Stimulated activated naive CD8-positive, alpha-beta T cell treated with anti-CD3 and anti-CD28 coated beads, Interleukin-15, amount 100 ng/mL, for 72 hours (primary cell): ENCODE data around the gene DPM3.

Source experiments
- ATAC-seq: fragments of 150-1000 bp; cut with Tn5 transposase; 2 replicates; pipeline ENCODE4 v1.10.0; 2021; ENCODE audit warnings: mild to moderate bottlenecking, moderate library complexity
- DNase-seq, 2 donors: peaks; one replicate each; pipeline ENCODE4 v3.0.0; 2021 to 2022
- H3K27ac Mint-ChIP-seq, 2 donors: one replicate each; pipeline ENCODE4 v1.8.0; 2022; ENCODE audit warnings: mild to moderate bottlenecking in 2 of 2, mixed read lengths in 2 of 2, moderate library complexity in 2 of 2
- H3K27me3 Mint-ChIP-seq: one replicate; pipeline ENCODE4 v1.8.0; 2022; ENCODE audit warnings: mixed read lengths
- H3K4me1 Mint-ChIP-seq: one replicate; pipeline ENCODE4 v1.8.0; 2022; ENCODE audit warnings: mild to moderate bottlenecking, mixed read lengths
- H3K4me3 Mint-ChIP-seq, 2 donors: one replicate each; pipeline ENCODE4 v1.8.0; 2022; ENCODE audit warnings: mild to moderate bottlenecking in 2 of 2, mixed read lengths in 2 of 2, moderate library complexity in 1 of 2
- H3K9me3 Mint-ChIP-seq, 2 donors: one replicate each; pipeline ENCODE4 v1.8.0; 2022; ENCODE audit warnings: mixed read lengths in 2 of 2

The DPM3 gene

GRCh38 chr1:155137154-155137949, 3.0 kb downstream of the DPM3 start:
- H3K9me3 Mint-ChIP-seq: no peaks in the 10 kb centered on the region
- DNase-seq (no peak), ATAC-seq (no peak)
- H3K27me3 Mint-ChIP-seq: no peaks in the 10 kb centered on the region
- peak overlapping the region; percentile 92 to 98 for H3K4me3 Mint-ChIP-seq
- peak overlapping the region; percentile 12 to 42 for H3K27ac Mint-ChIP-seq
- peaks cover 36% of the 10 kb centered on the region for H3K4me1 Mint-ChIP-seq

GRCh38 chr1:155136748-155137147, 3.6 kb downstream of the DPM3 start:
- Mint-ChIP-seq H3K4me3 (peak overlapping the region; percentile 92 to 98), H3K27ac (peak overlapping the region; percentile 42 to 97), H3K27me3 (no peaks in the 10 kb centered on the region), H3K4me1 (peaks cover 36% of the 10 kb centered on the region), H3K9me3 (no peaks in the 10 kb centered on the region)
- DNase-seq (peak in 1 of 2 donors; percentile 32), ATAC-seq (peak; percentile 23)

- Mint-ChIP-seq H3K4me3 (peak within 1 kb of the TSS; percentile 92 to 98), H3K27ac (peak within 1 kb of the TSS; percentile 97 to 98), H3K27me3 (no peaks in the 10 kb centered on the region), H3K4me1 (peaks cover 36% of the 10 kb centered on the region), H3K9me3 (no peaks in the 10 kb centered on the region)
- DNase-seq: peak; percentile 93 to 95
- peak; percentile 85 for ATAC-seq
Observed at GRCh38 chr1:155135415-155136028, 4.8 kb downstream of the DPM3 start, which contains the start of gene SLC50A1. SLC50A1 (plus strand) TSS chr1:155135852; CDS start chr1:155135912, 60 bp downstream.

- H3K4me3 Mint-ChIP-seq: peak overlapping the region; percentile 92 to 98
- no peaks in the 10 kb centered on the region for H3K27me3 Mint-ChIP-seq
- DNase-seq: no peak
- peak overlapping the region; percentile 97 to 98 for H3K27ac Mint-ChIP-seq
- peaks cover 36% of the 10 kb centered on the region for H3K4me1 Mint-ChIP-seq
- H3K9me3 Mint-ChIP-seq: no peaks in the 10 kb centered on the region
- ATAC-seq: no peak
Observed at GRCh38 chr1:155134880-155135414, 5.4 kb downstream of the DPM3 start.

GRCh38 chr1:155134322-155134721, 6.0 kb downstream of the DPM3 start:
- ATAC-seq (no peak), DNase-seq (no peak)
- no peak overlapping the region for H3K27ac Mint-ChIP-seq

GRCh38 chr1:155133799-155134281, 6.5 kb downstream of the DPM3 start:
- no peaks in the 10 kb centered on the region for H3K9me3 Mint-ChIP-seq
- H3K27ac Mint-ChIP-seq: no peak overlapping the region
- ATAC-seq: no peak
- no peak overlapping the region for H3K4me3 Mint-ChIP-seq
- peaks cover 43% of the 10 kb centered on the region for H3K4me1 Mint-ChIP-seq
- H3K27me3 Mint-ChIP-seq: no peaks in the 10 kb centered on the region
- DNase-seq: no peak

More at GRCh38 chr1:155134322-155134721, 6.0 kb downstream of the DPM3 start:
- Mint-ChIP-seq H3K4me3 (peak overlapping the region; percentile 92 to 98), H3K4me1 (peaks cover 42% of the 10 kb centered on the region), H3K27me3 (no peaks in the 10 kb centered on the region), H3K9me3 (no peaks in the 10 kb centered on the region)

- H3K27me3 Mint-ChIP-seq: peaks cover 19% of the 10 kb centered on the region
- DNase-seq (no peak), ATAC-seq (no peak)
- H3K27ac Mint-ChIP-seq: no peak overlapping the region
- H3K9me3 Mint-ChIP-seq: no peaks in the 10 kb centered on the region
- no peak overlapping the region for H3K4me3 Mint-ChIP-seq
- peaks cover 42% of the 10 kb centered on the region for H3K4me1 Mint-ChIP-seq
Observed at GRCh38 chr1:155131856-155132255, 8.5 kb downstream of the DPM3 start.

- Mint-ChIP-seq H3K27me3 (peaks cover 25% of the 10 kb centered on the region), H3K4me1 (peaks cover 44% of the 10 kb centered on the region), H3K27ac (no peak overlapping the region), H3K9me3 (no peaks in the 10 kb centered on the region), H3K4me3 (no peak overlapping the region)
- DNase-seq (no peak), ATAC-seq (no peak)
Observed at GRCh38 chr1:155131285-155131684, 9.0 kb downstream of the DPM3 start.

- no peaks in the 10 kb centered on the region for H3K9me3 Mint-ChIP-seq
- H3K4me3 Mint-ChIP-seq: no peak overlapping the region
- DNase-seq: no peak
- no peak for ATAC-seq
- peaks cover 33% of the 10 kb centered on the region for H3K27me3 Mint-ChIP-seq
- H3K27ac Mint-ChIP-seq: no peak overlapping the region
- H3K4me1 Mint-ChIP-seq: peaks cover 45% of the 10 kb centered on the region
Observed at GRCh38 chr1:155130272-155131006, 9.9 kb downstream of the DPM3 start.

- Mint-ChIP-seq H3K9me3 (no peaks in the 10 kb centered on the region), H3K4me1 (peaks cover 37% of the 10 kb centered on the region), H3K27me3 (peaks cover 39% of the 10 kb centered on the region), H3K4me3 (peak overlapping the region; percentile 58 to 65), H3K27ac (no peak overlapping the region)
- DNase-seq: no peak
- ATAC-seq: no peak
Observed at GRCh38 chr1:155128755-155129473, 11.4 kb downstream of the DPM3 start.

- Mint-ChIP-seq H3K4me3 (peak overlapping the region; percentile 58 to 65), H3K4me1 (peaks cover 37% of the 10 kb centered on the region), H3K27ac (peak overlapping the region in 1 of 2 donors; percentile 50), H3K27me3 (peaks cover 39% of the 10 kb centered on the region), H3K9me3 (no peaks in the 10 kb centered on the region)
- DNase-seq (no peak), ATAC-seq (peak; percentile 22)
Observed at GRCh38 chr1:155127967-155128754, 12.2 kb downstream of the DPM3 start.

- Mint-ChIP-seq H3K27ac (peak within 1 kb of the TSS in 1 of 2 donors; percentile 50), H3K4me1 (peaks cover 37% of the 10 kb centered on the region), H3K27me3 (peaks cover 39% of the 10 kb centered on the region), H3K9me3 (no peaks in the 10 kb centered on the region), H3K4me3 (peak within 1 kb of the TSS; percentile 75 to 86)
- peak; percentile 36 to 40 for DNase-seq
- peak; percentile 71 for ATAC-seq
Observed at GRCh38 chr1:155127105-155127966, 13.0 kb downstream of the DPM3 start, which contains the start of gene EFNA1. EFNA1 (plus strand) TSS chr1:155127876; CDS start chr1:155127978, 102 bp downstream.

GRCh38 chr1:155126556-155127104, 13.7 kb downstream of the DPM3 start:
- ATAC-seq (peak; percentile 66), DNase-seq (peak in 1 of 2 donors; percentile 24)
- H3K4me1 Mint-ChIP-seq: peaks cover 37% of the 10 kb centered on the region
- H3K9me3 Mint-ChIP-seq: no peaks in the 10 kb centered on the region
- H3K27me3 Mint-ChIP-seq: peaks cover 39% of the 10 kb centered on the region
- H3K27ac Mint-ChIP-seq: no peak overlapping the region
- H3K4me3 Mint-ChIP-seq: peak overlapping the region; percentile 75 to 86
